ENCODE data around the gene RELT. TPM values are rescaled to one million over a fixed set of nuclear protein-coding genes. Genes with fewer than 3 reads are reported as not detected.

The RELT gene
- total RNA-seq, 1 experiment from 2014 or later, result 24.5 TPM

GRCh38 chr11:73414977-73415651, 38.9 kb downstream of the RELT start:
- no peak overlapping the region for H3K9ac ChIP-seq (ENCODE audit: low read length)
- no peaks in the 10 kb centered on the region for H3K27me3 ChIP-seq (ENCODE audit: low read length)
- H2AFZ ChIP-seq (ENCODE audit: low read length), result no peak overlapping the region
- DNase-seq, result no peak
- no peaks in the 10 kb centered on the region for H4K20me1 ChIP-seq (ENCODE audit: low read length)
- no peak for ATAC-seq
- peaks cover 22% of the 10 kb centered on the region for H3K4me1 ChIP-seq (ENCODE audit: insufficient read depth, low read length)
- peaks cover 2% of the 10 kb centered on the region; the same call in 1 of the 2 replicates for H3K36me3 ChIP-seq (ENCODE audit: low read depth, low read length)
- POLR2A ChIA-PET (ENCODE audit: unreplicated experiment), result interaction anchor here (0.5 kb wide), 1 partner anchor 30 kb away, joined by 3 read pairs; no protein-coding TSS in a partner anchor
- CTCF ChIA-PET, result no interaction called here
- intact Hi-C loops (cut with micrococcal nuclease), result no loop called here
- no peak overlapping the region for H3K4me2 ChIP-seq (ENCODE audit: low read length)
- H3K9me3 ChIP-seq (ENCODE audit: low read length), result no peaks in the 10 kb centered on the region
- H3K79me2 ChIP-seq (ENCODE audit: low read length), result no peaks in the 10 kb centered on the region
- TF ChIP-seq EZH2 (IDR thresholded peaks at IDR 0.05; ENCODE audit: low read length, unreplicated experiment), result no peak
- no peak for TF ChIP-seq EZH2phosphoT487 (IDR thresholded peaks at IDR 0.05; ENCODE audit: borderline replicate concordance, low read length)
- TF ChIP-seq CTCF (conservative IDR thresholded peaks at IDR 0.05; ENCODE audit: low read depth, low read length), result no peak
- no peak overlapping the region for H3K4me3 ChIP-seq (ENCODE audit: low read length)
- H3F3A ChIP-seq (ENCODE audit: low read length, unreplicated experiment), result no peaks in the 10 kb centered on the region
- H3K9me2 ChIP-seq (replicated peaks; ENCODE audit: low read length), result no peaks in the 10 kb centered on the region
- no peak overlapping the region for H3K27ac ChIP-seq (ENCODE audit: low read length)
- no TSS peak for BruUV-seq (replicated peaks)

DNA sequence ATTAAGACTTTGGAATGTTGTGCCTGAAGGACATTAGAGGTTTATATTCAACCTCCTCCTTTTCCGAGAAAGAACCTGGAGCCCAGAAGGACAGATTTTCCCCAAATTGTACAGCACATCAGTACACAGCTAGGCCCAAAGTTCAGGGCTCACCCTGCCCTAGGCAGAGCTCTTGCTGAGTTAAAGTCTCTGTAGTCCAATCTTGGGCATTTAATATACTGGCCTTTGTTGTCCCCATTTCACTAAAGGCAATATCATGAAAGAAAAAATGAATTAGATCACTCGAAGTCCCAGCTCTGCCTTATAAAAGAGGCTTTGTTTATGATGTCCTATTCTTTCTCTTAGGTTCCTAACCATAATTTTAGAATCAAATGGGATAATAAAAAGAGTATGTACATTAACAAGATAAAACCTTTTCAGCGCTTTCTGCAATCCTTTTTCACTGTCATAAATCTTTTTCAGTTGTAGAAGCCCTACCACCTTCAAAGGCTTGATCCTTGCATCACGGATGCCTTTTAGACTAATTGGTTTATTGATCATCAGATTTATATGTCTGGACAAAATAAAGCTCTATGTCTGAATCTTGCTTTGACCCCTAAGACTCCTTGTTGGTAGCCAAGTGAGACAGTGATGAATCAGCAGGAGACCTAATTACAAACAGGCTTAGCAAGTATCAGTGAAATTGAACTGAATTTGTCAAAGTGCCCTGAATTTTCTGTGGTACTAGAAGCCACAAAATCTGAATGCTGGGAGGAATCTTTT, 39.8 kb downstream of the RELT start:
- Histone ChIP-seq H2AFZ (ENCODE audit: low read length) (no peak overlapping the region), H3K4me2 (ENCODE audit: low read length) (no peak overlapping the region), H3K27me3 (ENCODE audit: low read length) (no peaks in the 10 kb centered on the region), H4K20me1 (ENCODE audit: low read length) (no peaks in the 10 kb centered on the region), H3K36me3 (ENCODE audit: low read depth, low read length) (no peaks in the 10 kb centered on the region), H3K27ac (ENCODE audit: low read length) (no peak overlapping the region), H3K9ac (ENCODE audit: low read length) (no peak overlapping the region), H3K4me3 (ENCODE audit: low read length) (no peak overlapping the region), H3K9me3 (ENCODE audit: low read length) (no peaks in the 10 kb centered on the region), H3K79me2 (ENCODE audit: low read length) (no peaks in the 10 kb centered on the region), H3K4me1 (ENCODE audit: insufficient read depth, low read length) (peaks cover 22% of the 10 kb centered on the region), H3K9me2 (replicated peaks; ENCODE audit: low read length) (no peaks in the 10 kb centered on the region), H3F3A (ENCODE audit: low read length, unreplicated experiment) (no peaks in the 10 kb centered on the region)
- no TSS peak for BruUV-seq (replicated peaks)
- ATAC-seq (no peak), DNase-seq (peak; percentile 64)
- intact Hi-C loops (cut with micrococcal nuclease), result no loop called here
- TF ChIP-seq EZH2 (IDR thresholded peaks at IDR 0.05; ENCODE audit: low read length, unreplicated experiment) (no peak), EZH2phosphoT487 (IDR thresholded peaks at IDR 0.05; ENCODE audit: borderline replicate concordance, low read length) (no peak), CTCF (conservative IDR thresholded peaks at IDR 0.05; ENCODE audit: low read depth, low read length) (no peak)
- ChIA-PET POLR2A (ENCODE audit: unreplicated experiment) (no interaction called here), CTCF (no interaction called here)

DNA sequence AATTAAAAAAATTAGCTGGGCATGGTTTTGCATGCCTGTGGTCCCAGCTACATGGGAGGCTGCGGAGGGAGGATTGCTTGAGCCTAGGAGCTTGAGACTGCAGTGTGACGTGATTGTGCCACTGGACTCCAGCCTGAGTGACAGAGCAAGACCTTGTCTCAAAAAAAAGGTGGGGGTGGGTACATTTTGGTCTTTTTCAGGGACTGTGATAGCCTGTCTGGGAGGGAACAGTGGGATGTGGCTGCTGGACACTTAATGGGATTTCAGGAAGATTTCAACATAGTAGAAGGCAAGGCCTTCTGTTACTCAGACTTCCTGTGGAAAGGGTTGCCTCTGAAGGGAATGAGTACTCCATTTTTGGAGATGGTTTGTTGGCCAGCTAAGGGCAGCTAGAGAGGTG, 40.6 kb downstream of the RELT start:
- no peak for ATAC-seq
- no peaks in the 10 kb centered on the region for H3K27me3 ChIP-seq (ENCODE audit: low read length)
- CTCF ChIA-PET, result no interaction called here
- TF ChIP-seq CTCF (conservative IDR thresholded peaks at IDR 0.05; ENCODE audit: low read depth, low read length), result no peak
- no peak for TF ChIP-seq EZH2phosphoT487 (IDR thresholded peaks at IDR 0.05; ENCODE audit: borderline replicate concordance, low read length)
- no peak for TF ChIP-seq EZH2 (IDR thresholded peaks at IDR 0.05; ENCODE audit: low read length, unreplicated experiment)
- no peaks in the 10 kb centered on the region for H4K20me1 ChIP-seq (ENCODE audit: low read length)
- no peaks in the 10 kb centered on the region for H3K9me2 ChIP-seq (replicated peaks; ENCODE audit: low read length)
- H3K4me1 ChIP-seq (ENCODE audit: insufficient read depth, low read length), result peaks cover 22% of the 10 kb centered on the region
- H3K27ac ChIP-seq (ENCODE audit: low read length), result no peak overlapping the region
- no peaks in the 10 kb centered on the region for H3K79me2 ChIP-seq (ENCODE audit: low read length)
- no peak overlapping the region for H3K4me3 ChIP-seq (ENCODE audit: low read length)
- POLR2A ChIA-PET (ENCODE audit: unreplicated experiment), result no interaction called here
- H3K36me3 ChIP-seq (ENCODE audit: low read depth, low read length), result no peaks in the 10 kb centered on the region
- no peaks in the 10 kb centered on the region for H3F3A ChIP-seq (ENCODE audit: low read length, unreplicated experiment)
- no peak overlapping the region; the same call in 1 of the 2 replicates for H3K4me2 ChIP-seq (ENCODE audit: low read length)
- H3K9me3 ChIP-seq (ENCODE audit: low read length), result no peaks in the 10 kb centered on the region
- BruUV-seq (replicated peaks), result no TSS peak
- H2AFZ ChIP-seq (ENCODE audit: low read length), result no peak overlapping the region
- no peak overlapping the region for H3K9ac ChIP-seq (ENCODE audit: low read length)
- DNase-seq, result no peak
- intact Hi-C loops (cut with micrococcal nuclease), result no loop called here

All from PC-3 (cell line).